Measurements from ENCODE around the gene RGS16.

GRCh38 chr1:182653986-182654385 lies 49.8 kb upstream of the RGS16 start:
- TF ChIP-seq FOXM1 (IDR thresholded peaks at IDR 0.05; ENCODE audit: low read depth) (no peak), FOXM1 (CRISPR knock-in tag; IDR thresholded peaks at IDR 0.05; ENCODE audit: low read depth) (no peak)
- TF ChIP-seq, protein P1, sequence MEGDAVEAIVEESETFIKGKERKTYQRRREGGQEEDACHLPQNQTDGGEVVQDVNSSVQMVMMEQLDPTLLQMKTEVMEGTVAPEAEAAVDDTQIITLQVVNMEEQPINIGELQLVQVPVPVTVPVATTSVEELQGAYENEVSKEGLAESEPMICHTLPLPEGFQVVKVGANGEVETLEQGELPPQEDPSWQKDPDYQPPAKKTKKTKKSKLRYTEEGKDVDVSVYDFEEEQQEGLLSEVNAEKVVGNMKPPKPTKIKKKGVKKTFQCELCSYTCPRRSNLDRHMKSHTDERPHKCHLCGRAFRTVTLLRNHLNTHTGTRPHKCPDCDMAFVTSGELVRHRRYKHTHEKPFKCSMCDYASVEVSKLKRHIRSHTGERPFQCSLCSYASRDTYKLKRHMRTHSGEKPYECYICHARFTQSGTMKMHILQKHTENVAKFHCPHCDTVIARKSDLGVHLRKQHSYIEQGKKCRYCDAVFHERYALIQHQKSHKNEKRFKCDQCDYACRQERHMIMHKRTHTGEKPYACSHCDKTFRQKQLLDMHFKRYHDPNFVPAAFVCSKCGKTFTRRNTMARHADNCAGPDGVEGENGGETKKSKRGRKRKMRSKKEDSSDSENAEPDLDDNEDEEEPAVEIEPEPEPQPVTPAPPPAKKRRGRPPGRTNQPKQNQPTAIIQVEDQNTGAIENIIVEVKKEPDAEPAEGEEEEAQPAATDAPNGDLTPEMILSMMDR (IDR thresholded peaks at IDR 0.05 in 2 of 3, conservative IDR thresholded peaks at IDR 0.05 in 1 of 3; ENCODE audit: insufficient read depth in 2 of 3, low read depth in 1 of 3, low read length in 3 of 3), result no peak
- TF ChIP-seq, protein P2, sequence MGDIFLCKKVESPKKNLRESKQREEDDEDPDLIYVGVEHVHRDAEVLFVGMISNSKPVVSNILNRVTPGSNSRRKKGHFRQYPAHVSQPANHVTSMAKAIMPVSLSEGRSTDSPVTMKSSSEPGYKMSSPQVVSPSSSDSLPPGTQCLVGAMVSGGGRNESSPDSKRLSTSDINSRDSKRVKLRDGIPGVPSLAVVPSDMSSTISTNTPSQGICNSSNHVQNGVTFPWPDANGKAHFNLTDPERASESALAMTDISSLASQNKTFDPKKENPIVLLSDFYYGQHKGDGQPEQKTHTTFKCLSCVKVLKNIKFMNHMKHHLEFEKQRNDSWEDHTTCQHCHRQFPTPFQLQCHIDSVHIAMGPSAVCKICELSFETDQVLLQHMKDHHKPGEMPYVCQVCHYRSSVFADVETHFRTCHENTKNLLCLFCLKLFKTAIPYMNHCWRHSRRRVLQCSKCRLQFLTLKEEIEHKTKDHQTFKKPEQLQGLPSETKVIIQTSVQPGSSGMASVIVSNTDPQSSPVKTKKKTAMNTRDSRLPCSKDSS (IDR thresholded peaks at IDR 0.05; ENCODE audit: low read depth, partially characterized antibody), result no peak

Measured in K562 (cell line).